B cell (primary cell): ENCODE results near the gene EVL. TPM values are rescaled to one million over a fixed set of nuclear protein-coding genes. Genes with fewer than 3 reads are reported as not detected.

ENCODE experiments used
- ATAC-seq: fragments of 200-7000 bp; cut with Tn5 transposase; one replicate; pipeline ENCODE4 v1.10.0; 2021; ENCODE audit warnings: low read depth, mild to moderate bottlenecking, moderate number of reproducible peaks, moderate library complexity
- CTCF ChIA-PET: fragments of 350-600 bp; sonication (Branson Sonifier 250); formaldehyde crosslinking; loops from one replicate; lab custom pipeline; 2021; ENCODE audit warnings: antibody characterized with exemption, inconsistent platforms; lab: Charles Lee
- POLR2A ChIA-PET: fragments of 350-600 bp; sonication (Branson Sonifier 250); formaldehyde crosslinking; loops from one replicate; lab custom pipeline; 2021; ENCODE audit warnings: antibody characterized with exemption; lab: Charles Lee
- DNase-seq: peaks from one replicate; pipeline ENCODE4 v3.0.0; 2013
- H2AFZ ChIP-seq: 2 replicates; pipeline ENCODE4 v1.6.1; 2012; ENCODE audit warnings: mild to moderate bottlenecking, low read depth, low read length; ENCODE audit not compliant: insufficient read depth, poor library complexity, severe bottlenecking
- H3K27ac ChIP-seq, 2 donors: 1 replicate in 1 of 2; 2 replicates in 1 of 2; pipeline ENCODE4 v1.5.1; 2012 to 2013; ENCODE audit warnings: low read length in 2 of 2, mild to moderate bottlenecking in 2 of 2, moderate library complexity in 1 of 2
- H3K27me3 ChIP-seq, 4 experiments: fragments of 200-600 bp in 1 of 4; sonication (generic) in 1 of 4; replicated peaks in 1 of 4; 1 replicate in 2 of 4; 2 replicates in 2 of 4; pipeline versions ENCODE4 v1.6.1 to v1.7.0; 2013 to 2016; ENCODE audit warnings: low read length in 3 of 4, mild to moderate bottlenecking in 2 of 4, mixed read lengths in 1 of 4, moderate library complexity in 1 of 4; ENCODE audit not compliant: insufficient read depth in 4 of 4, control insufficient read depth in 3 of 4; ENCODE audit errors: control extremely low read depth in 1 of 4
- H3K36me3 ChIP-seq, 2 experiments: replicated peaks in 1 of 2; 1 replicate in 1 of 2; 2 replicates in 1 of 2; pipeline versions ENCODE4 v1.6.1 to v1.7.1; 2013; ENCODE audit warnings: low read length in 1 of 2; ENCODE audit not compliant: insufficient read depth in 2 of 2, control insufficient read depth in 1 of 2; ENCODE audit errors: control extremely low read depth in 1 of 2, extremely low read depth in 1 of 2
- H3K4me1 ChIP-seq, 2 donors: fragments of 200-600 bp in 1 of 2; sonication (generic) in 1 of 2; 1 replicate in 1 of 2; 2 replicates in 1 of 2; pipeline versions ENCODE4 v1.5.1 to v1.6.1; 2013 to 2017; ENCODE audit warnings: low read length in 2 of 2; ENCODE audit not compliant: control insufficient read depth in 2 of 2, insufficient read depth in 2 of 2
- H3K4me2 ChIP-seq: replicated peaks from 2 replicates; pipeline ENCODE3; 2012; ENCODE audit warnings: mild to moderate bottlenecking, low read depth, low read length; ENCODE audit not compliant: poor library complexity, severe bottlenecking
- H3K4me3 ChIP-seq, 5 experiments: fragments of 200-600 bp in 1 of 5; sonication (generic) in 1 of 5; 1 replicate in 3 of 5; 2 replicates in 2 of 5; pipeline versions ENCODE4 v1.5.1 to v1.7.0; 2011 to 2016; ENCODE audit warnings: low read length in 4 of 5, mild to moderate bottlenecking in 4 of 5, low read depth in 2 of 5, control low read depth in 1 of 5, moderate library complexity in 1 of 5; ENCODE audit not compliant: insufficient read depth in 1 of 5; ENCODE audit errors: control extremely low read depth in 1 of 5, extremely low read depth in 1 of 5
- H3K79me2 ChIP-seq: fragments of 200-600 bp; sonication (generic); one replicate; pipeline ENCODE4 v1.6.0; 2016; ENCODE audit warnings: low read length; ENCODE audit not compliant: control insufficient read depth, insufficient read depth
- H3K9ac ChIP-seq: fragments of 200-600 bp; sonication (generic); 2 replicates; pipeline ENCODE4 v1.6.1; 2017; ENCODE audit warnings: mild to moderate bottlenecking, low read length, moderate library complexity
- H3K9me3 ChIP-seq, 3 donors: one replicate each; pipeline versions ENCODE4 v1.6.1 to v1.7.1; 2013; ENCODE audit warnings: low read length in 2 of 3; ENCODE audit not compliant: control insufficient read depth in 2 of 3, insufficient read depth in 1 of 3; ENCODE audit errors: control extremely low read depth in 1 of 3
- H4K20me1 ChIP-seq: 2 replicates; pipeline ENCODE4 v1.6.0; 2012; ENCODE audit warnings: mild to moderate bottlenecking, low read length; ENCODE audit not compliant: insufficient read depth, control insufficient read depth, poor library complexity, severe bottlenecking
- H3K27ac Mint-ChIP-seq: one replicate; pipeline ENCODE4 v1.8.0; 2021; ENCODE audit warnings: mixed read lengths
- H3K27me3 Mint-ChIP-seq: one replicate; pipeline ENCODE4 v1.8.0; 2021; ENCODE audit warnings: mixed read lengths
- H3K4me1 Mint-ChIP-seq: one replicate; pipeline ENCODE4 v1.8.0; 2021; ENCODE audit warnings: mixed read lengths
- H3K4me3 Mint-ChIP-seq: one replicate; pipeline ENCODE4 v1.8.0; 2021; ENCODE audit warnings: mixed read lengths
- H3K9me3 Mint-ChIP-seq: one replicate; pipeline ENCODE4 v1.8.0; 2022; ENCODE audit warnings: mixed read lengths; ENCODE audit not compliant: insufficient read depth
- CTCF ChIP-seq: fragments of 200-600 bp; IDR thresholded peaks from one replicate; pipeline ENCODE4 v1.8.0; 2022; ENCODE audit warnings: antibody characterized with exemption, mild to moderate bottlenecking
- EZH2 ChIP-seq: IDR thresholded peaks from 2 replicates; pipeline ENCODE4 v1.6.1; 2012; ENCODE audit warnings: borderline replicate concordance, low read depth, mild to moderate bottlenecking, moderate library complexity, low read length; ENCODE audit not compliant: insufficient read depth, poor library complexity, severe bottlenecking
- WGBS: methylation state at CpG from one replicate; pipeline ENCODE4 v1.1.5; 2013; ENCODE audit warnings: missing lambda C conversion rate; ENCODE audit not compliant: insufficient coverage; 5-methylcytosine and 5-hydroxymethylcytosine counted together
- intact Hi-C: fragments of 100-400 bp; cut with micrococcal nuclease; formaldehyde crosslinking; loops from one replicate; pipeline ENCODE4 v1.10.0; 2022
- polyA plus RNA-seq: library from polyadenylated mRNA; depleted of rRNA; stranded (reverse); fragments of >200 nt; gene quantifications from 2 replicates; pipeline ENCODE4 v1.2.3, GENCODE V29; 2012
- total RNA-seq, 2 donors: library from RNA; stranded (reverse); fragments of 120-200 nt in 1 of 2; gene quantifications; 1 replicate in 1 of 2; 2 replicates in 1 of 2; pipeline versions ENCODE4 v1.2.3 to v1.2.4, GENCODE V29; 2013 to 2022

Gene EVL
- total and polyA plus RNA-seq, 2 donors (not counting 1 experiment from before 2014, with no cell fraction given) = 486 to 892 TPM

DNA sequence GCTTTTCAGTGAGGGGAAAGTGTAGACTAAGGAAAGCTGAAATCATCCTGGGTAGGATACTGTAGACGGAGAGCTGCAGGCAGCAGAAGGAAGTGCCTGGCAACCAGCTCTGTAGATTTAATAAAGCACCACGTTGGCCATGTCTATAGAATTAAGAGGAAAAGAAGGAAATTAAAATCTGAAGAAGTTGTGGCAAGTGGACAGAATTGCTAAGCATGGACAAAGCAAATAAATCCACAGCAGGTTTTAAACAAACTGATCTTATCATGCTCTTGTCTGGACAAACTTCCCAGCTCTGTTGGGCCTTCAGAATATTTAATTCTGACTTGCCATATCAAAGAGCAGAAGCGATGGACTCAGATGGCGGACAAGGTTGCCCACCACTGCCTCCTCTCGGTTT lies 27.2 kb upstream of the EVL start:
- no peaks in the 10 kb centered on the region for H4K20me1 ChIP-seq
- peaks cover 4% of the 10 kb centered on the region for H3K27me3 Mint-ChIP-seq
- H3K4me3 ChIP-seq = no peak overlapping the region
- ATAC-seq (no peak), DNase-seq (no peak)
- POLR2A ChIA-PET = no interaction called here
- no peak for TF ChIP-seq CTCF
- no peak for TF ChIP-seq EZH2
- no peak overlapping the region for H3K4me2 ChIP-seq
- H3K27me3 ChIP-seq = no peaks in the 10 kb centered on the region
- H3K9me3 ChIP-seq = no peaks in the 10 kb centered on the region
- no peaks in the 10 kb centered on the region for H3K79me2 ChIP-seq
- no peaks in the 10 kb centered on the region for H3K4me1 ChIP-seq
- H3K36me3 ChIP-seq = no peaks in the 10 kb centered on the region
- peaks cover 1% of the 10 kb centered on the region for H3K4me1 Mint-ChIP-seq
- intact Hi-C loops = no loop called here
- no peak overlapping the region for H3K27ac ChIP-seq
- no peak overlapping the region for H2AFZ ChIP-seq
- no peak overlapping the region for H3K27ac Mint-ChIP-seq
- H3K9me3 Mint-ChIP-seq = no peaks in the 10 kb centered on the region
- H3K4me3 Mint-ChIP-seq = no peak overlapping the region
- H3K9ac ChIP-seq = no peak overlapping the region
- CTCF ChIA-PET = interaction anchor here (0.9 to 1.5 kb wide), 5 partner anchors 12 to 155 kb away, joined by 3 to 4 read pairs (median 3); no protein-coding TSS in a partner anchor
- 78% methylated on average over 5 of the region's 5 CpGs for WGBS

DNA sequence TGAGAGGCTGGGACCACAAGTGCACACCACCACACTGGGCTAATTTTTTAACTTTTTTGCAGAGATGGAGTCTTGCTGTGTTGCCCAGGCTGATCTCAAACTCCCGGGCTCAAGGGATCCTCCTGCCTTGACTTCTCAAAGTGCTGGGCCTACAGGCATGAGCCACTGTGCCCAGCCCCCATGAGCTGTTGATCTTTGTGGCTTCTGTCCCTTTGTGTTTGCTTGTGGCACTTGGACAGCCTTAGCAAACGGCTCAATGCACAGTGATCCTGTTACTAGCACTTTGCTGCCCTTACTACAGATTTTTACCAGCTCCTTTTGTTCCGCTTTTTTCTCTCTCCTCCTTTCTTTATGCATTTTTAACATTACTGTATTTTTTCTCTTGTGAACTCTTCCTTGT lies 25.3 kb upstream of the EVL start:
- peaks cover 1% of the 10 kb centered on the region for H3K4me1 Mint-ChIP-seq
- H3K9me3 Mint-ChIP-seq = no peaks in the 10 kb centered on the region

More for the DNA sequence above, 25.3 kb upstream of the EVL start:
- Histone ChIP-seq H3K4me3 (no peak overlapping the region), H3K4me1 (no peaks in the 10 kb centered on the region), H4K20me1 (no peaks in the 10 kb centered on the region), H3K27ac (no peak overlapping the region), H3K9ac (no peak overlapping the region), H3K36me3 (no peaks in the 10 kb centered on the region), H3K27me3 (no peaks in the 10 kb centered on the region), H3K79me2 (no peaks in the 10 kb centered on the region), H3K9me3 (no peaks in the 10 kb centered on the region), H3K4me2 (no peak overlapping the region), H2AFZ (no peak overlapping the region)
- POLR2A ChIA-PET = no interaction called here
- no peak for ATAC-seq
- CTCF ChIA-PET = no interaction called here
- Mint-ChIP-seq H3K4me3 (no peak overlapping the region), H3K27me3 (no peaks in the 10 kb centered on the region), H3K27ac (no peak overlapping the region)
- 89% methylated on average over 3 of the region's 3 CpGs for WGBS
- intact Hi-C loops = no loop called here
- TF ChIP-seq EZH2 (no peak), CTCF (no peak)
- no peak for DNase-seq
